Heart left ventricle (tissue), 16 donors: Measurements from ENCODE around the gene GALR2. TPM values are rescaled to one million over a fixed set of nuclear protein-coding genes. Genes with fewer than 3 reads are reported as not detected.
A peak's percentile ranks its signal among the peaks of the same experiment; 100 is the strongest.

ENCODE experiments used
- ATAC-seq, 4 donors: fragments of 200-7000 bp; cut with Tn5 transposase; one replicate each; pipeline ENCODE4 v1.9.1; 2020 to 2022; ENCODE audit warnings: moderate library complexity in 4 of 4, mild to moderate bottlenecking in 3 of 4, moderate number of reproducible peaks in 1 of 4
- DNase-seq, 5 donors: peaks; one replicate each; pipeline ENCODE4 v3.0.0-alpha.2; 2020
- H3K27ac ChIP-seq, 12 donors: fragments of 200-600 bp; sonication (generic) in 4 of 12; one replicate each; pipeline versions ENCODE4 v1.5.0 to v1.8.0; 2016 to 2022; ENCODE audit warnings: mild to moderate bottlenecking in 2 of 12
- H3K27me3 ChIP-seq, 9 donors: fragments of 200-600 bp; sonication (generic) in 2 of 9; one replicate each; pipeline versions ENCODE4 v1.5.1 to v1.8.0; 2016 to 2022; ENCODE audit warnings: mild to moderate bottlenecking in 3 of 9
- H3K36me3 ChIP-seq, 9 donors: fragments of 200-600 bp; sonication (generic) in 2 of 9; one replicate each; pipeline versions ENCODE4 v1.5.0 to v1.8.0; 2018 to 2022; ENCODE audit warnings: mild to moderate bottlenecking in 2 of 9
- H3K4me1 ChIP-seq, 12 donors: fragments of 200-600 bp; sonication (generic) in 4 of 12; one replicate each; pipeline versions ENCODE4 v1.5.0 to v1.8.0; 2016 to 2022; ENCODE audit warnings: mild to moderate bottlenecking in 3 of 12
- H3K4me3 ChIP-seq, 12 donors: fragments of 200-600 bp; sonication (generic) in 4 of 12; one replicate each; pipeline versions ENCODE4 v1.5.0 to v1.8.0; 2017 to 2022; ENCODE audit warnings: mild to moderate bottlenecking in 9 of 12, moderate library complexity in 4 of 12
- H3K9me3 ChIP-seq, 12 donors: fragments of 200-600 bp; sonication (generic) in 4 of 12; one replicate each; pipeline versions ENCODE4 v1.5.0 to v1.8.0; 2016 to 2022; ENCODE audit warnings: mild to moderate bottlenecking in 1 of 12
- POLR2A ChIP-seq, 2 donors: fragments of 450-650 bp; IDR thresholded peaks; one replicate each; pipeline ENCODE4 v1.6.1; 2017; ENCODE audit warnings: antibody characterized with exemption in 2 of 2, mild to moderate bottlenecking in 2 of 2, moderate library complexity in 2 of 2
- WGBS, 4 donors: extraction: QIAGEN DNeasy Blood & Tissue Kit in 2 of 4; methylation state at CpG; one replicate each; pipeline versions ENCODE4 v1.1.5 to v1.1.7; 2013 to 2018; 5-methylcytosine and 5-hydroxymethylcytosine counted together
- intact Hi-C, 10 donors: fragments of 100-400 bp; cut with DNase I; formaldehyde crosslinking; loops; one replicate each; pipeline versions ENCODE4 v1.11.1 to v1.14.2; 2022
- polyA plus RNA-seq, 2 donors: library from polyadenylated mRNA; stranded (reverse); fragments of 200-250 nt; gene quantifications; one replicate each; pipeline ENCODE4 v1.2.3, GENCODE V29; 2013
- total RNA-seq, 9 donors: library from RNA; depleted of rRNA in 2 of 9; stranded (reverse); fragments of >200 nt in 2 of 9; fragmentation: NEBNext Ultra II Directional in 3 of 9; extraction: Animal tissue kit (Norgen Biotek cat#: 25700) in 3 of 9; gene quantifications; one replicate each; pipeline versions ENCODE4 v1.1.0 to v1.2.4, GENCODE V29; 2016 to 2023
- TF ChIP-seq, protein P1 (sequence below), 12 donors: fragments of 200-600 bp; sonication (generic) in 4 of 12; IDR thresholded peaks; one replicate each; pipeline versions ENCODE4 v1.5.0 to v1.8.0; 2018 to 2022; ENCODE audit warnings: antibody characterized with exemption in 12 of 12, mild to moderate bottlenecking in 5 of 12
- donor health status: ischemic (EF 13 %, LVEDD 7.1; RV severe dilation, severe dysfunction).
- donor health status: healthy with polysubstance abuse.
- donor health status: DM: no; HTN: yes; CAD: no.
- donor health status: DM: no; HTN: no; CAD: no.
- donor health status: ischemic (EF 25% LVEDD 6.9; RV normal size, moderate dysfunction).
- donor health status: ischemic (EF 25% LVEDD 5.7; RV mildly dilated, moderate dysfunction).
- donor health status: healthy.
- donor health status: DM: yes; HTN: yes; CAD: no.
- donor health status: ischemic (EF 35%, LVEDD 5.7; RV mildly dilated, moderate dysfunction).
- donor health status: nonischemic (EF 11% LVEDD 7.7; RV severe dilation, severe dysfunction).
- donor health status: DM: yes; HTN: yes; CAD: no.
- donor health status: PGD.
- donor health status: ischemic (EF 29% LVEDD 5.4; RV normal size, mild dysfunction).
- donor health status: nonischemic (EF 23%, LVEDD 6.1; RV moderate dilation, normal function).

GALR2 gene
- total and polyA plus RNA-seq, 11 donors: 0.18 TPM; not detected in 10

GRCh38 chr17:76034428-76035350 is 39.9 kb upstream of the GALR2 start:
- peaks cover 0 to 10% (median under 1%) of the 10 kb centered on the region in 12 donors for H3K4me1 ChIP-seq
- WGBS, 4 donors: 82 to 86% (median 85%) methylated on average over 13 of the region's 13 CpGs
- no peak for DNase-seq
- no peaks in the 10 kb centered on the region for H3K9me3 ChIP-seq
- H3K27ac ChIP-seq: peak overlapping the region in 1 of 12 donors; percentile 84
- H3K27me3 ChIP-seq: no peaks in the 10 kb centered on the region
- intact Hi-C loops: no loop called here
- peaks cover 0 to 25% (median 17%) of the 10 kb centered on the region in 9 donors for H3K36me3 ChIP-seq
- TF ChIP-seq, protein P1, sequence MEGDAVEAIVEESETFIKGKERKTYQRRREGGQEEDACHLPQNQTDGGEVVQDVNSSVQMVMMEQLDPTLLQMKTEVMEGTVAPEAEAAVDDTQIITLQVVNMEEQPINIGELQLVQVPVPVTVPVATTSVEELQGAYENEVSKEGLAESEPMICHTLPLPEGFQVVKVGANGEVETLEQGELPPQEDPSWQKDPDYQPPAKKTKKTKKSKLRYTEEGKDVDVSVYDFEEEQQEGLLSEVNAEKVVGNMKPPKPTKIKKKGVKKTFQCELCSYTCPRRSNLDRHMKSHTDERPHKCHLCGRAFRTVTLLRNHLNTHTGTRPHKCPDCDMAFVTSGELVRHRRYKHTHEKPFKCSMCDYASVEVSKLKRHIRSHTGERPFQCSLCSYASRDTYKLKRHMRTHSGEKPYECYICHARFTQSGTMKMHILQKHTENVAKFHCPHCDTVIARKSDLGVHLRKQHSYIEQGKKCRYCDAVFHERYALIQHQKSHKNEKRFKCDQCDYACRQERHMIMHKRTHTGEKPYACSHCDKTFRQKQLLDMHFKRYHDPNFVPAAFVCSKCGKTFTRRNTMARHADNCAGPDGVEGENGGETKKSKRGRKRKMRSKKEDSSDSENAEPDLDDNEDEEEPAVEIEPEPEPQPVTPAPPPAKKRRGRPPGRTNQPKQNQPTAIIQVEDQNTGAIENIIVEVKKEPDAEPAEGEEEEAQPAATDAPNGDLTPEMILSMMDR (IDR thresholded peaks at IDR 0.05): no peak
- TF ChIP-seq POLR2A (IDR thresholded peaks at IDR 0.05): no peak
- no peak overlapping the region for H3K4me3 ChIP-seq
- no peak for ATAC-seq

GRCh38 chr17:76036497-76037261 is 37.9 kb upstream of the GALR2 start:
- intact Hi-C loops: no loop called here
- ATAC-seq: peak in 2 of 4 donors; percentile 15 to 47
- Histone ChIP-seq H3K36me3 (peaks cover 4 to 45% (median 37%) of the 10 kb centered on the region in 9 donors), H3K9me3 (no peaks in the 10 kb centered on the region), H3K27ac (peak overlapping the region in 1 of 12 donors; percentile 84), H3K4me1 (peaks cover 0 to 7% (median 0%) of the 10 kb centered on the region in 12 donors), H3K27me3 (no peaks in the 10 kb centered on the region), H3K4me3 (no peak overlapping the region)
- DNase-seq: no peak
- TF ChIP-seq, protein P1 (IDR thresholded peaks at IDR 0.05): no peak
- no peak for TF ChIP-seq POLR2A (IDR thresholded peaks at IDR 0.05)
- WGBS, 4 donors: 51 to 65% (median 58%) methylated on average over 21 to 22 of the region's 22 CpGs

- Histone ChIP-seq H3K9me3 (no peaks in the 10 kb centered on the region), H3K27ac (peak overlapping the region in 1 of 12 donors; percentile 84), H3K27me3 (no peaks in the 10 kb centered on the region), H3K4me1 (peaks cover 0 to 7% (median 0%) of the 10 kb centered on the region in 12 donors), H3K36me3 (peaks cover 4 to 58% (median 51%) of the 10 kb centered on the region in 9 donors), H3K4me3 (no peak overlapping the region)
- 83 to 90% (median 85%) methylated on average over 3 of the region's 3 CpGs for WGBS, 4 donors
- TF ChIP-seq POLR2A (IDR thresholded peaks at IDR 0.05): no peak
- TF ChIP-seq, protein P1 (IDR thresholded peaks at IDR 0.05): no peak
- DNase-seq: no peak
- intact Hi-C loops: no loop called here
- ATAC-seq: no peak
Observed at GRCh38 chr17:76038050-76038449, 36.5 kb upstream of the GALR2 start.

DNA sequence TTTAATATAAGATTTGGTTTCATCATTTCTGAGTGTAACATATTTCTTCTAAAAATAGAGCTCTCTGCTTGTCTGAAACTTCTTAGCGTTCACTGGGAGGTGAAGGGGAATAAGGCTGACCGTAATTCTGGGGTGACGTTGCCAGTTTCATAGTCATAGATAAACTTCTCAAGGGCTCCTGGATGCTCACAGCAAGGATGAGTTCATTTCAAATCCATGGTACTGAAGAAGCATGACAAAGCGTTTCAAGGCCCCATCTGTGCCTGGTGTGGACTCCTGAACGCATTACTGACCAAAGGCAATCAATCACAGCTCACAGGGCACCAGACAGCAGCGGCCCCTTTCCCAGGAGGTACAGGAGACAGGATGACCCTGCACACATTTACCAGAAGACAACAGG is 35.5 kb upstream of the GALR2 start:
- TF ChIP-seq, protein P1 (IDR thresholded peaks at IDR 0.05): no peak
- TF ChIP-seq POLR2A (IDR thresholded peaks at IDR 0.05): no peak
- intact Hi-C loops: no loop called here
- H3K9me3 ChIP-seq: no peaks in the 10 kb centered on the region
- WGBS, 4 donors: 74 to 80% (median 75%) methylated on average over 6 of the region's 6 CpGs
- H3K4me3 ChIP-seq: no peak overlapping the region
- H3K27ac ChIP-seq: peak overlapping the region in 1 of 12 donors; percentile 84
- DNase-seq: no peak
- H3K27me3 ChIP-seq: no peaks in the 10 kb centered on the region
- ATAC-seq: no peak
- peaks cover 9 to 69% (median 61%) of the 10 kb centered on the region in 9 donors for H3K36me3 ChIP-seq
- H3K4me1 ChIP-seq: peaks cover 0 to 7% (median 0%) of the 10 kb centered on the region in 12 donors
